GM19455 (cell line): ENCODE results near the gene TIGIT.

Experiments used
- ATAC-seq: cut with Tn5 transposase; IDR thresholded peaks from one replicate; pipeline ENCODE4 v1.9.1; 2021; ENCODE audit not compliant: unreplicated experiment

Gene TIGIT

DNA sequence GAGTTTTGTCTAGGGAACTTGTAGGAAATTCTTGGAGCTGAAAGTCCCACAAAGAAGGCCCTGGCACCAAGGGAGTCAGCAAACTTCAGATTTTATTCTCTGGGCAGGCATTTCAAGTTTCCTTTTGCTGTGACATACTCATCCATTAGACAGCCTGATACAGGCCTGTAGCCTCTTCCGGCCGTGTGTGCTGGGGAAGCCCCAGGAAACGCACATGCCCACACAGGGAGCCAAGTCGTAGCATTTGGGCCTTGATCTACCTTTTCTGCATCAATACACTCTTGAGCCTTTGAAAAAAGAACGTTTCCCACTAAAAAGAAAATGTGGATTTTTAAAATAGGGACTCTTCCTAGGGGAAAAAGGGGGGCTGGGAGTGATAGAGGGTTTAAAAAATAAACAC, 15.0 kb downstream of the TIGIT start:
- ATAC-seq: peak; percentile 84

GRCh38 chr3:114310695-114311094, 16.9 kb downstream of the TIGIT start:
- no peak for ATAC-seq

DNA sequence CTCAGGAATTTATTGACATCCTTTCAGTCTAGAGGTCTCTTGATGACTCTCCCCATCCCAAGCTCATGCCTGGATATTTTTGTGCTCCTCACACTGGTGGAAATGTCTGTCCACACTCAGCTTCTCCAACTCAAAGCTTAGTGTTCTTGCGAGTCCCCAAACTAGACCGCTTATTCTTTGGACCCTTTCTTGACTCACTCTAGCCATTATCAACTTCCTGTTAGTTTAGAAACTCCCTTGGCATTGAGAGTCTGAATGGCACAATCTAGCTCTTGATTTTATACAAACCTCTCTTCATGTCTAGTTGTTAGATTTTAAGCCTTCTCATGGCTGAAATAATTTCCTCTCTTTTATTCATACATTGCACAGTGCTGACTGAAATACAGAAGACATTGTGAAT, 19.6 kb downstream of the TIGIT start:
- ATAC-seq: no peak

- no peak for ATAC-seq
These were observed 20.5 kb downstream of the TIGIT start for GRCh38 chr3:114314282-114314681.

DNA sequence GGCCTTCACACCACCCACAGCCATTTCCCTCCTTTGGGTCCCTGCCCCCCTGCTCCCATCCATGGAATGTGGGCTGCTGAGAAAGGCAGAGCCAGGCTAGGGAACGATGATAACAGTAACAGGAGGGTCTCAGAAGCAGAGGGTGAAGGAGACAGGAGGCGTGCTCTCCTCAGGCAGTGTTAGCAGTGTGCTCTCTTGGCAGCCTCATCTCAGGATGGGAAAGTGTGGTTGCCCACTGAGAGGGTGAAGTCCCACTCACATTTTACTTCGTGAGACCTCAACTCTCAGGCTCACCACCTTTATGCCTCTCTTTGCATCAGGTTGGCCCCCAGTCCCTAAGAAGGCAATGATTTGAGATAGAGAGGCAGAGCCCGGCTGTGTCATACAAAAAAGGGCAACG, 24.5 kb downstream of the TIGIT start:
- no peak for ATAC-seq

GRCh38 chr3:114319453-114319852, 25.6 kb downstream of the TIGIT start:
- ATAC-seq: no peak

GRCh38 chr3:114320246-114320645, 26.4 kb downstream of the TIGIT start:
- ATAC-seq: no peak

- ATAC-seq: no peak
These were observed 29.9 kb downstream of the TIGIT start for GRCh38 chr3:114323546-114324254.

GRCh38 chr3:114327665-114328064, 33.8 kb downstream of the TIGIT start:
- no peak for ATAC-seq

DNA sequence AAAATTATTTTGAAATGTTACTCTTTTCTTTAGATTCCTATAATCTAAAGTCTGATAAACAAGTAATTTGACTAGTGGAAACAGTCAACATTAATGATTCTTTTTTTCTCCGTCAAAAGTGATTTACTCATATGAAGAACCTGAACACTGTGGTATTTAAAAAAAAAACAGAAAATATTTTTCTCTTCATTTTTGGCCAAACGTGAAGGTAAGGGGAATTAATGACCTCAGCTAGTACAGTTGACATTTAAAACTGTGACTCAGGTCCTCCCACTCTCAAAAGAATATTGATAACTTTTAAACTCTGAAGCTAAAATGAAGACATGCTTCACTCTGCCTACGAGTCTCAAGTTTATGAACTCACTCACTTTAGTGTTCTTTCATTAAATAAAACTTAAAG, 34.5 kb downstream of the TIGIT start:
- ATAC-seq: no peak

- no peak for ATAC-seq
These were observed 36.0 kb downstream of the TIGIT start for GRCh38 chr3:114329823-114330222.

DNA sequence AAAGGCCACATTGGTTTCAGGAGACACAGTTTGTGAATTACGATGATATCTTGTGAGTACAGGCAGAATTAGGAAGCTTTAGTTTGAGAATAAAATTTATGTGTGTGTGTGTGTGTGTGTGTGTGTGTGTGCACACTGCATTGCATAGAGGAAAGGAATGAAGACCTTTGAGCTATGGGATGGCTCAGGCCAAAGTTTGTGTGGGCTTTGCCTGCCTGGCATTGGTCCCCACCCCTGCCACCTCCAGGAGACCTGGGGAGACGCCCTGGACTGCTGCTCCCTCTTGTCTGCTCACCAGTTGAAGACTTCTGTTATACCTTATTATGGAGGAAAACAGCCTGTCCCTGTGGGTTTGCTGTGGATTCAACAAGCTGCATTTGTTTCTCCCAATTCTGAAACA, 37.2 kb downstream of the TIGIT start:
- ATAC-seq: no peak

GRCh38 chr3:114331710-114332109, 37.9 kb downstream of the TIGIT start:
- ATAC-seq: no peak

DNA sequence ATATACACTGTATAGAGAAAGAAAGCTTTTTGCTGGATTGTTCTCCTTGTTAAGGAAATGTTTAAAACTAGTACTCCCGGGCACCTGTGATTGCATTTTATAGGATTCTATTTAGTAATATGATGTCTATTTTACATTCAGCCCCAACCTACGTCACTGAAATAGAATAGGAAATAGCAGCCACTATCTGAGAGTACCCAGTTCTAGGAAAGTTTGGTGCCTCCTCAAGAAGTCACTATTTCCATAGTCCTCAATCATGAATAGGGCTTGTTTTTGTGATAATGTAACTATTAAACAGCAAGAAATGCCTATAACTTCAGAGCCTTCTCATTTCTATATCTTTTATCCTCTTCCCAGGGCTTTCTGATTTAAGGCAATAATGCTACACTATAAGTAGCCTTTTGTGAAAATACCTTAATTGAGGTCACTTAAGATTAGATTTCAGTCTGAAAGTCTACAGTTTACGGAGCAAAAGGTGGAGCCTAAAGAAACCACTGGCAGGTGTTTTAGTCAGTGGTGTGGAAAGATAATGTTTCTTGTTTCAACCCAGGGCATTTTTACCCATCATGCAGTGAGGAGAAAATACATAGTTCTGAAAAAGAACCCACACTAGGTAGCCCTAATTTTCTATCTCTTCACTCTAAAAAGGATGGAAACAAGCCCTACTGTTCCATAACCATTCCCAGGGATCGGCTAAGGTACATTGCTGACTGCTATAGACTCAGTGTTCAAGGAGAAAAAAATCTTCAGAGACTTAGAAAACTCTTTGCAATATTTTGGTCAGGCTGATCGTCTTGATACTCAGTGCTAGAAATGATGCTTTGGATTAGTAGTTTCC, 38.7 kb downstream of the TIGIT start:
- ATAC-seq: no peak

GRCh38 chr3:114333180-114333922, 39.5 kb downstream of the TIGIT start:
- ATAC-seq: no peak

DNA sequence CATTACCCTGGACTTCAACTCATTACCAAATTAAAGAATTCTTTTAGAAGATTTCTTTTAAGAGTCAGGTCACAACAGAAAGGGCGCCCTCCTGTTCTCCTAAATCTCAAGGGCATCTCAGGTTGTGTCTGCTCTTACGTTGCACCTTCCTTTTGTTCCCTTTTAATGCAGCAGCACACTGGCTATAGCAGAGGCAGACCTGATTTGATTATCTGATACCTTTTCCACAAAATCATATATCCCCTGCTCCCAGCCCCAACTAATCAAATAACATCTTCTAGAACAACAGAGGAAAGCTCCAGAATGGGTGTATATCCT, 40.1 kb downstream of the TIGIT start:
- ATAC-seq: no peak

DNA sequence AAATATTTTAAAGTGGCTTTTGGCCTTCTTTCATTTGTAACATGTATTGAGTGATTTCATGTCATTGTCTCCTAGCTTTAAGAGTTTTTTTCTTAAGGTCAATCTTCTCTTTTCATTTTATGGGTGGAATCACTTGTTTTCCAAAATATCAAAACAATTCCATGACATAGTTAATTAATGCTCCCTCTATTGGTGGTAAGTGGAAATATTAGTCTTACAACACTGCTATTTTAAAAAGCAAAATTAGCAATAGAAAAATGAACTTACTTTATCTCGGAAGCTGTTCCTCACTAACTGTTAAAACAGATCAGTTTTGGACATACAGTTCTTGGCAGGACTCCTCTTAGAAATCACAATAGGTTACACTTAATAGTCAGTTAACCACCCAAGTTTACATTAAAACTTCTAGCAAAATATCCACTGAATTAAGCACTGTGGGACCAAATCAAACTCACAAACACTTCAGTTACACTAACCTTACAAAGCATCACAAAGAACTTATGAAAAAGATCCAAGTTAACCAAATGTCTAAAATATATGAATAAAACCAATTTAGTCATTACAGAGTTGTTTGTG, 42.4 kb downstream of the TIGIT start:
- no peak for ATAC-seq

DNA sequence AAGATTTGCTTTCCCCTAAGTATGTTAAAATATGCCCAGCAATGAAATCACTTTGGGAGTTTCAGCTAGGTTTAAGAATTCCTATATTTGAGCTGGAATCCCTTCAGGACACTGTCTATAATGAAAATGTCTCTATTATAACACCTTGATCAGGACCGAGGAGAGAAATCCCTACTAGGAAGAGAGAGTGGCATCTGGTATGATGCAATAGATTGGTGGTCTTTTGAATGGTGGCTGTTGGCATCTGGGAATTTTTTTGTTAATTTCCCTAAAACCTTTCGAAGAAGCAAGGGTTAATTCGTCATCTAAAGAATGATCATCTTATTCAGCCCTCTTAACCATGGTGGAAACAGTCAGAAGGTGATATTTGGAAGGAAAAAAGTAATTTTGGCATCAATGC, 43.0 kb downstream of the TIGIT start:
- no peak for ATAC-seq

DNA sequence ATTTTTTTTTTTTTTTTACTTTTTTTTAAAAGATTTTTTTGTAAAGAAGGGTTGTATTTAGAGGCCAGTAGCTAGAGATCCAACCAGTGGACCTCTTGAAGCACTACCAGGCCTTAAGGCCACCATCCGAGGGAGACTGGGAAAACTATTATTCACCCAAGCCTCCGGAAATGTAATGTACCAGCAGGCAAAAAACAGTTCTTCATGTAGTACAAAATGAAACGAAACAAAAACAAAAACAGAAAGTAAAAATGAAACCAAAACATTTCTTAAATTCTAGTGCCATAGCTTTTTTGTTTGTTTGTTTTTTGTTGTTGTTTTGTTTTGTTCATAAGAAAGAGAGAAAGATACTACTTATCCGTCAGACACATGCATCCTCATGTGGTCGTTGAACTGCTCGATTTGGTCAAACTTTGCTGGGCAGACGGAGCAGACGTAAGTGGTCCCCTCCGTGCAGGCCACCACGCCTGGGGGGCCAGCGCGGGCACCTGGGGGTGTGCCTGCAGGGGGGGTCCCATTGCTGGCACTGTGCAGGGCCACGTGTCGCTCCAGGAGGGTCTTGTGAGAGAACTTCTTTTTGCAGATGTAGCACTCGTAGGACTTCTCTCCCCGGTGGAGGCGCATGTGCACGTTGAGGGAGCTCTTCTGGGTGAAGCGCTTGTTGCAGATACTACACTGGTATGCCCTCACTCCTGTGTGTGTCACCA, 45.0 kb downstream of the TIGIT start:
- no peak for ATAC-seq

DNA sequence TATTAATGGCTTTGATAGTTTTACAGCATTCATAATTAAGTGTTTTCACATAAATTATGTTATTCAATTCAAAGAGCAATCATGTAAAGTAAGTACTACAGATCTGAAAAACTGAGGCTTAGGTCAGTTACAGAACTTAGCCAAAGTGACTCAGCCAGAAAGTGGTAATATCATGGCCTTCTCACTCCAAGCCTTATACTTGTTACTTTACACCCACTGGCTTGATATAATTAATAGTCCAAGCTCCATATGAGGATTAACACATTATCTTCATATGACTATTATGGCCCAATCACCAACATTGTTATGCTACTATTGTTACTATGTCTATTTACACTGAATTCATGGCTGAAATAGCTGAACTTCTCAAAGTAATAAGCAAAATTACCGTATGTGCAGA, 50.7 kb downstream of the TIGIT start:
- no peak for ATAC-seq

- ATAC-seq: no peak
These were observed 56.4 kb downstream of the TIGIT start for GRCh38 chr3:114350271-114350670.
